Mesothelial cell of epicardium (in vitro differentiated cells): ENCODE data around the gene TMBIM4. TPM values are rescaled to one million over a fixed set of nuclear protein-coding genes. Genes with fewer than 3 reads are reported as not detected.
"Not testable (repeated sequence)": the region's sequence is repeated elsewhere in the genome, so short reads cannot be mapped to it uniquely, and the experiment has no call there.

Source experiments
- DNase-seq, 2 experiments: peaks; one replicate each; pipeline ENCODE4 v3.0.0; 2021; ENCODE audit warnings: low spot score in 2 of 2; ENCODE audit not compliant: unreplicated experiment in 2 of 2
- H3K27ac Mint-ChIP-seq: 2 replicates; pipeline ENCODE4 v1.8.0; 2021; ENCODE audit warnings: mixed read lengths
- H3K27me3 Mint-ChIP-seq: 2 replicates; pipeline ENCODE4 v1.8.0; 2021; ENCODE audit warnings: low read depth, mixed read lengths
- H3K36me3 Mint-ChIP-seq: 2 replicates; pipeline ENCODE4 v1.8.0; 2021; ENCODE audit warnings: mixed read lengths
- H3K4me1 Mint-ChIP-seq: 2 replicates; pipeline ENCODE4 v1.8.0; 2021; ENCODE audit warnings: mixed read lengths
- H3K4me3 Mint-ChIP-seq: 2 replicates; pipeline ENCODE4 v1.8.0; 2021; ENCODE audit warnings: mild to moderate bottlenecking, moderate library complexity, mixed read lengths
- H3K9me3 Mint-ChIP-seq: 2 replicates; pipeline ENCODE4 v1.8.0; 2021; ENCODE audit warnings: mixed read lengths
- CTCF ChIP-seq: fragments of 200-600 bp; sonication (generic); IDR thresholded peaks from one replicate; pipeline ENCODE4 v1.5.0; 2021; ENCODE audit warnings: antibody characterized with exemption; ENCODE audit not compliant: unreplicated experiment
- total RNA-seq: library from RNA; stranded (reverse); gene quantifications from 3 replicates; pipeline ENCODE4 v1.2.1, GENCODE V29; 2021

The TMBIM4 gene
- total RNA-seq, 1 donor from 2014 or later = 31.0 TPM

- H3K4me1 Mint-ChIP-seq = no peaks in the 10 kb centered on the region
- H3K27ac Mint-ChIP-seq = no peak overlapping the region
- peaks cover 68% of the 10 kb centered on the region for H3K27me3 Mint-ChIP-seq
- peak overlapping the region; percentile 40 for H3K4me3 Mint-ChIP-seq
- no peak for TF ChIP-seq CTCF
- DNase-seq = no peak
- peaks cover 3% of the 10 kb centered on the region for H3K9me3 Mint-ChIP-seq
- no peaks in the 10 kb centered on the region for H3K36me3 Mint-ChIP-seq
Measured at GRCh38 chr12:66189486-66189843, 19.7 kb upstream of the TMBIM4 start.

GRCh38 chr12:66188584-66189485 is 19.0 kb upstream of the TMBIM4 start, which contains the start of gene IRAK3:
Gene IRAK3 (plus strand): TSS chr12:66189214. CDS start chr12:66189300, 86 bp downstream.
- peak within 1 kb of the TSS; percentile 40 for H3K4me3 Mint-ChIP-seq
- no peak within 1 kb of the TSS for H3K27ac Mint-ChIP-seq
- TF ChIP-seq CTCF = no peak
- H3K9me3 Mint-ChIP-seq = peaks cover 6% of the 10 kb centered on the region
- no peaks in the 10 kb centered on the region for H3K36me3 Mint-ChIP-seq
- no peaks in the 10 kb centered on the region for H3K4me1 Mint-ChIP-seq
- peak in 1 of 2 experiments; percentile 40 for DNase-seq
- peaks cover 67% of the 10 kb centered on the region for H3K27me3 Mint-ChIP-seq

GRCh38 chr12:66187821-66188220 is 18.0 kb upstream of the TMBIM4 start:
- peaks cover 70% of the 10 kb centered on the region for H3K27me3 Mint-ChIP-seq
- H3K4me3 Mint-ChIP-seq = peak overlapping the region; percentile 2

GRCh38 chr12:66187036-66187435 is 17.2 kb upstream of the TMBIM4 start:
- no peaks in the 10 kb centered on the region for H3K4me1 Mint-ChIP-seq
- no peaks in the 10 kb centered on the region for H3K36me3 Mint-ChIP-seq
- H3K9me3 Mint-ChIP-seq = peaks cover 6% of the 10 kb centered on the region
- no peak overlapping the region for H3K4me3 Mint-ChIP-seq
- no peak overlapping the region for H3K27ac Mint-ChIP-seq
- H3K27me3 Mint-ChIP-seq = peaks cover 76% of the 10 kb centered on the region
- no peak for DNase-seq
- TF ChIP-seq CTCF = no peak

More at GRCh38 chr12:66187821-66188220, 18.0 kb upstream of the TMBIM4 start:
- Mint-ChIP-seq H3K27ac (no peak overlapping the region), H3K4me1 (no peaks in the 10 kb centered on the region), H3K36me3 (no peaks in the 10 kb centered on the region), H3K9me3 (peaks cover 6% of the 10 kb centered on the region)
- no peak for TF ChIP-seq CTCF
- no peak for DNase-seq

- not testable (repeated sequence) for H3K27ac Mint-ChIP-seq, H3K4me1 Mint-ChIP-seq, H3K36me3 Mint-ChIP-seq, DNase-seq, H3K4me3 Mint-ChIP-seq, H3K9me3 Mint-ChIP-seq
- H3K27me3 Mint-ChIP-seq = peaks cover 55% of the 10 kb centered on the region
Measured at GRCh38 chr12:66184822-66185221, 15.0 kb upstream of the TMBIM4 start.

- peaks cover 14% of the 10 kb centered on the region for H3K9me3 Mint-ChIP-seq
- no peak for DNase-seq
- H3K4me1 Mint-ChIP-seq = no peaks in the 10 kb centered on the region
- no peak overlapping the region for H3K27ac Mint-ChIP-seq
- TF ChIP-seq CTCF = no peak
- H3K36me3 Mint-ChIP-seq = no peaks in the 10 kb centered on the region
- peaks cover 53% of the 10 kb centered on the region for H3K27me3 Mint-ChIP-seq
- no peak overlapping the region for H3K4me3 Mint-ChIP-seq
Measured at GRCh38 chr12:66182956-66183355, 13.2 kb upstream of the TMBIM4 start.
